Measurements from ENCODE around the gene DGCR6L. TPM values are rescaled to one million over a fixed set of nuclear protein-coding genes. Genes with fewer than 3 reads are reported as not detected.
"Not testable (repeated sequence)": the region's sequence is repeated elsewhere in the genome, so short reads cannot be mapped to it uniquely, and the experiment has no call there.

The DGCR6L gene
- total RNA-seq: 10 to 100 TPM; 40.4 to 41.2 TPM

DNA sequence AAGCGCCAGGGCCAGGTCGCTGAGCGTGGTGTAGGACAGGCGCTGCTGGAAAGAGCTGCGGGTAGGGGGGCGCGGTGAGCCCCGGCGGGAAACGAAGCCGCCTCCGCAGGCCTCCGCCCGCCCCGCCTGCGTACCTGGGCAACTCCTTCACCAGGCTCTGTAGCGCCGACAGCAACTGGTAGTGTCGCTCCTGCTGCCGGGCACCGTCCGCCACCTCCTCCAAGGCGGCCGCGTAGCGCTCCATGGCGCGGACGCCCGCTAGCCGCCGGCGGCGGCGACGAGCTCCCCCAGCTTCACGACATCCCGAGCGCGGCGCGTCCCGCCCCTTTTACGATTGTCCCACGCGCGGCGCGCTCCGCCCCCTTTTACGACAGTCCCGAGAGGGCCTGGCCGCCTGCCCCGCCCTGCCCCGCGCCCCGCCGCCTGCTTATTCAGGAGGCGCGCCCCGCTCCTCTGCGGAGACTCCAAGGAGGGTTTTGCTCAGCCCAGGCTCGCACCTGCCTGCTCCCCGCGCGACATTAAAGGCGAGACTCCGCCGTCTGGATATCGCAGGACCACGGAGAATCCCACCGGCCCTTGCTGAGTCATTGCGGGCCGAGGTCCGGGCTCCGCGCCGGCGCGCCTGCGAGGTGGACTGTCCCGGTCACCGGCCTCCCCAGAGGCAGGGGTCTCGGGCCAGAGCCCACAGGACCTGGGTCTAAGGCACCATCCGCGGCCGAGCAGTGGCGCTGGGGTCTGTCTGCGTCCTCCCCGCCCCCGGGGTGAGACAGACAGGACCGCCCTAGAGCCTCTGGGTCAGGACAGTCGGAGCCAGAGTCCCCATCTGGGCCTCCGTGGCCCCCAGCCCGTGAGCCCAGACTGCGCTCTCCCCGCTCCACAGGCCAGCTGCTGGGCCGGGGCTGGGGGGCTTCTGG is at the start of gene DGCR6L:
Gene DGCR6L (minus strand): TSS at position 316 of the 914 bp plus-strand sequence. CDS start 72 bp downstream, at position 244.
- ChIA-PET POLR2A (interaction anchor here (1.0 kb wide), 1 partner anchor 20 kb away, joined by 4 read pairs; no protein-coding TSS in a partner anchor), CTCF (interaction anchor here (1.0 to 1.4 kb wide), 3 partner anchors 8 to 251 kb away, joined by 3 to 8 read pairs (median 5); no protein-coding TSS in a partner anchor)

DNA sequence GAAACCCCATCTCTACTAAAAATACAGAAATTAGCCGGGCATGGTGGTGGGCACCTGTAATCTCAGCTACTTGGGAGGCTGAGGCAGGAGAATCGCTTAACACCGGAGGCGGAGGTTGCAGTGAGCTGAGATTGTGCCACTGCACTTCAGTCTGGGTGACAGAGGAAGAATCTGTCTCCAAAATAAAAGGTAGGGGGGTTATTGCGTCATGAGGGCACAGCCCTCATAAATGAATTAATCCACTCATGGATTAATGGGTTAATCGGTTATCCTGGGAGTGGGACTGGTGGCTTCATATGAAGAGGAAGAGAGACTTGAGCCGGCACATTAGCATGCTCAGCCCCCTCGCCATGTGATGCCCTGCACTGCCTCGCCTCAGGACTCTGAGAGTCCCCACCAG is 49.0 kb upstream of the DGCR6L start:
- POLR2A ChIA-PET, CTCF ChIA-PET: not testable (repeated sequence)

DNA sequence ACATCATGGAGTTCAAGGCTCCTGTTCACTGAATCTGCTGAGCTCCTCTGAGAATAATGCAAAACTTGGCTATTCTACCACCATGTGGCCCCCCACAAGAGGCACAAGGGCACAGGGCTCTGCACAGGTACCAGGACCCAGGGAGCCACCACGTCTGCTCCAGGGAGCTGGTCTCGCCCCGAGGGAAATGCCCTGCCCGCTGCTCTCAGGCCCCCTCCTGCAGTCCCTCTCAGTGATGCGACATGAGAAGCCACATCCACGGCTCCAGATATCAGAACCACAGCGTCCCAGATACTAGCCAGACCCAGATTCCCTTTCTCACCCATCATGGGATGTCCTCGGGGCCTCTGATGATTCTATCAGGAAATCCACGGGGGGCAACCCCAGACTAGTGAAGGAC is 47.0 kb upstream of the DGCR6L start:
- POLR2A ChIA-PET: not testable (repeated sequence)
- CTCF ChIA-PET: interaction anchor here (0.6 kb wide), 1 partner anchor 234 kb away, joined by 3 read pairs; no protein-coding TSS in a partner anchor

GRCh38 chr22:20364335-20365260 is 44.7 kb upstream of the DGCR6L start:
- CTCF ChIA-PET: not testable (repeated sequence)
- POLR2A ChIA-PET: interaction anchor here (0.7 kb wide), 1 partner anchor 121 kb away, joined by 3 read pairs; no protein-coding TSS in a partner anchor

DNA sequence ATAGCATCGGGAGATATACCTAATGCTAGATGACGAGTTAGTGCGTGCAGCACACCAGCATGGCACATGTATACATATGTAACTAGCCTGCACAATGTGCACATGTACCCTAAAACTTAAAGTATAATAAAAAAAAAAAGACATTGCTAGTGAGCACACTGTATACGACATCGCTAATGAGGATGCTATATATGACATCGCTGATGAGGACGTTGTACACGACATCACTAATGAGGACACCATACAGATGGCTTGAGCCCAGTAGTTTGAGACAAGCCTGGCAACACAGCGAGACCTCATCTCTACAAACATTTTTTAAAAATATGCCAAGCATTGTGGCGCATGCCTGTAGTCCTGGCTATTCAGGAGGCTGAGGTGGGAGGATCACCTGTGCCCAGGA is 42.5 kb upstream of the DGCR6L start:
- CTCF ChIA-PET, POLR2A ChIA-PET: not testable (repeated sequence)

- POLR2A ChIA-PET, CTCF ChIA-PET: not testable (repeated sequence)
Measured at GRCh38 chr22:20361752-20362229, 41.9 kb upstream of the DGCR6L start.

GRCh38 chr22:20360866-20361751 is 41.2 kb upstream of the DGCR6L start:
- POLR2A ChIA-PET, CTCF ChIA-PET: not testable (repeated sequence)

GRCh38 chr22:20360261-20360660 is 40.4 kb upstream of the DGCR6L start:
- POLR2A ChIA-PET, CTCF ChIA-PET: not testable (repeated sequence)

DNA sequence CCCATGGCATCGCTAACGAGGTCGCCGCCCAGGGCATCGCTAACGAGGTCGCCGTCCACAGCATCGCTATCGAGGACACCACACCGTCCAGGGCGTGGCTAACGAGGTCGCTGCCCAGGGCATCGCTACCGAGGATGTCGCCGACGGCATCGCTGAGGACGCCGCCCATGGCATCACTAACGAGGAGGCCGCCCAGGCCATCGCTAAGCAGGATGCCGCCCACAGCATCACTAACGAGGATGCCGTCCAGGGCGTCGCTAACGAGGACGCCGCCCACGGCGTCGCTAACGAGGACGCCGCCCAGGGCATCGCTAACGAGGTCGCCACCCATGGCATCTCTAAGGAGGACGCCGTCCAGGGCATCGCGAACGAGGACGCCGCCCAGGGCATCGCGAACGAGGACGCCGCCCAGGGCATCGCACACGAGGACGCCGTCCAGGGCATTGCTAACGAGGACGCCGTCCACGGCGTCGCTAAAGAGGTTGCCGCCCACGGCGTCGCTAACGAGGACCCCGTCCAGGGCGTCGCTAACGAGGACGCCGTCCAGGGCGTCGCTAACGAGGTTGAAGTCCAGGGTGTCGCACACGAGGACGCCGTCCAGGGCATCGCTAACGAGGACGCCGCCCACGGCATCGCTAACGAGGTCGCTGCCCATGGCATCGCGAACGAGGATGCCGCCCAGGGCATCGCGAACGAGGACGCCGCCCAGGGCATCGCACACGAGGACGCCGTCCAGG is 38.8 kb upstream of the DGCR6L start:
- CTCF ChIA-PET, POLR2A ChIA-PET: not testable (repeated sequence)

- POLR2A ChIA-PET, CTCF ChIA-PET: not testable (repeated sequence)
Measured at GRCh38 chr22:20357967-20358366, 38.1 kb upstream of the DGCR6L start.

DNA sequence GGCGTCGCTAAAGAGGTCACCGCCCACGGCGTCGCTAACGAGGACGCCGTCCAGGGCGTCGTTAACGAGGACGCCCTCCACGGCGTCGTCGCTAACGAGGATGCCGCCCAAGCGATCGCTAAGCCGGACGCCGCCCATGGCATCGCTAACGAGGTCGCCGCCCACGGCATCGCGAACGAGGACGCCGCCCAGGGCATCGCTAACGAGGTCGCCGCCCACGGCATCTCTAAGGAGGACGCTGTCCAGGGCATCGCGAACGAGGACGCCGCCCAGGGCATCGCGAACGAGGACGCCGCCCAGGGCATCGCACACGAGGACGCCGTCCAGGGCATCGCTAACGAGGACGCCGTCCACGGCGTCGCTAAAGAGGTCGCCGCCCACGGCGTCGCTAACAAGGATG is 37.0 kb upstream of the DGCR6L start:
- CTCF ChIA-PET, POLR2A ChIA-PET: not testable (repeated sequence)

- POLR2A ChIA-PET, CTCF ChIA-PET: not testable (repeated sequence)
Measured at GRCh38 chr22:20355939-20356636, 36.2 kb upstream of the DGCR6L start.

DNA sequence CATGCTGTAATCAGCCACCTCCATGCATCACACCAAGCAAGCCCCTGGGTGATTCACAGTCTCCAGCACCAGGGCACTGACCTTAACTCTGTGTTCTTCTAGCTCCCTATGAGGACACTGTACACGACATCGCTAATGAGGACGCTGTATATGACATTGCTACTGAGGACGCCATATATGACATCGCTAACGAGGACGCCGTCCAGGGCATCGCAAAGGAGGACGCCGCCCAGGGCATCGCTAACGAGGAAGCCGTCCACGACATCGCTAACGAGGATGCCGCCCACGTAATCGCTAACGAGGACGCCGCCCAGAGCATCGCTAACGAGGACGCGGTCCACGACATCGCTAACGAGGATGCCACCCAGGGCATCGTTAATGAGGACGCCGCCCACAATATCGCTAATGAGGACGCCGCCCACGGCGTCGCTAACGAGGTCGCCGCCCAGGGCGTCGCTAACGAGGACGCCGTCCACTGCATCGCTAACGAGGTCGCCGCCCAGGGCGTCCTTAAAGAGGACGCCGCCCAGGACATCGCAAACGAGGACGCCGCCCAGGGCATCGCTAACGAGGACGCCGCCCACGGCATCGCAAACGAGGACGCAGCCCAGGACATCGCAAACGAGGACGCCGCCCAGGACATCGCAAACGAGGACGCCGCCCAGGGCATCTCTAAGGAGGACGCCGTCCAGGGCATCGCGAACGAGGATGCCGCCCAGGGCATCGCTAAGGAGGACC is 34.5 kb upstream of the DGCR6L start:
- POLR2A ChIA-PET: no interaction called here
- CTCF ChIA-PET: no interaction called here

GRCh38 chr22:20352536-20352935 is 32.7 kb upstream of the DGCR6L start:
- CTCF ChIA-PET, POLR2A ChIA-PET: not testable (repeated sequence)

GRCh38 chr22:20346553-20346952 is 26.7 kb upstream of the DGCR6L start:
- CTCF ChIA-PET, POLR2A ChIA-PET: not testable (repeated sequence)

- CTCF ChIA-PET, POLR2A ChIA-PET: not testable (repeated sequence)
Measured at GRCh38 chr22:20338291-20338690, 18.4 kb upstream of the DGCR6L start.

DNA sequence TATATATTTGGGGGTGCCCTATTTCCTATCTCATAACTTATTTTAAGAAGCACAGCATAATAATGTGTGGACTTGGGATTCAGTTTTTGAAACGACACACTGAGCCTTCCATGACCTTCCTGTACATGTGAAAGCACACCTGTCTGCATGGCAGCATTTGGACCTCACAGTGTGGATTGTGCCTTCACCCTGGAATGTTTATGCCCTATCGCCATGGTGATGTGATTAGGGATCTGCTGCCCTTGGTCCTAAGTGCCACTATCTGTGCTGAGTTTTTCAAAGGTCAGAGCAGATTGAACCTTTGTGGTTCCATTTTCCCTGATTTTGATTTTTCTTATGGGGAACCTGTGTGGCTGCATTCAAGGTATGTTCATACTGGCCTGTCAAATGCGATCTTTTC is 17.9 kb upstream of the DGCR6L start:
- CTCF ChIA-PET, POLR2A ChIA-PET: not testable (repeated sequence)

- CTCF ChIA-PET, POLR2A ChIA-PET: not testable (repeated sequence)
Measured at GRCh38 chr22:20336561-20336960, 16.7 kb upstream of the DGCR6L start.

All from activated CD8-positive, alpha-beta memory T cell treated with anti-CD3 and anti-CD28 coated beads for 36 hours (primary cell).